Activated CD4-positive, alpha-beta T cell treated with anti-CD3 and anti-CD28 coated beads, Interleukin-2, amount 50 U/mL, for 48 hours (primary cell): ENCODE results near the gene WDR75.
"Not testable (repeated sequence)": the region's sequence is repeated elsewhere in the genome, so short reads cannot be mapped to it uniquely, and the experiment has no call there.

Experiments
- DNase-seq, 2 experiments: peaks; one replicate each; pipeline ENCODE4 v3.0.0-alpha.2; 2020

Gene WDR75

GRCh38 chr2:189442468-189442867, 1.2 kb downstream of the WDR75 start:
- DNase-seq = peak; percentile 11 to 25

GRCh38 chr2:189444322-189444721, 3.0 kb downstream of the WDR75 start:
- peak; percentile 17 to 43 for DNase-seq

- DNase-seq = no peak
These were observed 5.5 kb downstream of the WDR75 start for GRCh38 chr2:189446780-189447179.

GRCh38 chr2:189454009-189454408, 12.7 kb downstream of the WDR75 start:
- DNase-seq = no peak

- DNase-seq = no peak
These were observed 23.8 kb downstream of the WDR75 start for GRCh38 chr2:189465076-189465475.

GRCh38 chr2:189465478-189465877, 24.2 kb downstream of the WDR75 start:
- DNase-seq = no peak

GRCh38 chr2:189466046-189466445, 24.8 kb downstream of the WDR75 start:
- DNase-seq = no peak

GRCh38 chr2:189466656-189467055, 25.4 kb downstream of the WDR75 start:
- DNase-seq = no peak

GRCh38 chr2:189467160-189467559, 25.9 kb downstream of the WDR75 start:
- DNase-seq = no peak

- DNase-seq = no peak
These were observed 26.3 kb downstream of the WDR75 start for GRCh38 chr2:189467593-189467992.

- DNase-seq = no peak
These were observed 33.3 kb downstream of the WDR75 start for GRCh38 chr2:189474526-189474925.

GRCh38 chr2:189477756-189478155, 36.5 kb downstream of the WDR75 start:
- DNase-seq = no peak

- not testable (repeated sequence) for DNase-seq
These were observed 37.0 kb downstream of the WDR75 start for GRCh38 chr2:189478289-189478688.

- no peak for DNase-seq
These were observed 39.8 kb downstream of the WDR75 start for GRCh38 chr2:189481071-189481470.

GRCh38 chr2:189483571-189483970, 42.3 kb downstream of the WDR75 start:
- no peak for DNase-seq

GRCh38 chr2:189483980-189484740, 42.9 kb downstream of the WDR75 start:
- DNase-seq = no peak

- DNase-seq = no peak
These were observed 43.9 kb downstream of the WDR75 start for GRCh38 chr2:189485146-189485545.

GRCh38 chr2:189486237-189486770, 45.0 kb downstream of the WDR75 start:
- DNase-seq = no peak

GRCh38 chr2:189487283-189488007, 46.2 kb downstream of the WDR75 start:
- DNase-seq = no peak

- DNase-seq = no peak
These were observed 46.7 kb downstream of the WDR75 start for GRCh38 chr2:189488008-189488310.

GRCh38 chr2:189492451-189492850, 51.2 kb downstream of the WDR75 start:
- no peak for DNase-seq

GRCh38 chr2:189498205-189498604, 56.9 kb downstream of the WDR75 start:
- no peak for DNase-seq

- DNase-seq = no peak
These were observed 57.9 kb downstream of the WDR75 start for GRCh38 chr2:189499137-189499536.

GRCh38 chr2:189500456-189501160, 59.3 kb downstream of the WDR75 start:
- no peak for DNase-seq
